GM23338 (cell line): Measurements from ENCODE around the gene DUS2. TPM values are rescaled to one million over a fixed set of nuclear protein-coding genes. Genes with fewer than 3 reads are reported as not detected.
"Not testable (repeated sequence)": the region's sequence is repeated elsewhere in the genome, so short reads cannot be mapped to it uniquely, and the experiment has no call there.

Experiments used
- ATAC-seq: fragments of 200-7000 bp; cut with Tn5 transposase; 3 replicates; pipeline ENCODE4 v1.9.1; 2020
- DNase-seq: peaks from one replicate; pipeline ENCODE4 v3.0.0-alpha.2; 2015; ENCODE audit warnings: low spot score
- H2AFZ ChIP-seq: fragments of 200-600 bp; sonication (generic); 2 replicates; pipeline ENCODE4 v1.8.0; 2016; ENCODE audit warnings: antibody characterized with exemption, mild to moderate bottlenecking, moderate library complexity
- H3F3A ChIP-seq: fragments of 200-600 bp; sonication (generic); replicated peaks from 2 replicates; pipeline ENCODE4 v1.8.0; 2017; ENCODE audit warnings: antibody characterized with exemption, mixed run types, low read depth
- H3K27ac ChIP-seq: fragments of 200-600 bp; sonication (generic); 2 replicates; pipeline ENCODE4 v1.6.1; 2016; ENCODE audit warnings: low read depth
- H3K27me3 ChIP-seq: fragments of 200-600 bp; sonication (generic); 2 replicates; pipeline ENCODE4 v1.8.0; 2016; ENCODE audit warnings: mild to moderate bottlenecking, mixed run types, moderate library complexity; ENCODE audit not compliant: insufficient read depth
- H3K36me3 ChIP-seq: fragments of 200-600 bp; sonication (generic); 2 replicates; pipeline ENCODE4 v1.8.0; 2016; ENCODE audit warnings: mild to moderate bottlenecking; ENCODE audit not compliant: insufficient read depth
- H3K4me1 ChIP-seq: fragments of 200-600 bp; sonication (generic); 2 replicates; pipeline ENCODE4 v1.8.0; 2016; ENCODE audit warnings: mild to moderate bottlenecking, moderate library complexity; ENCODE audit not compliant: insufficient read depth
- H3K4me2 ChIP-seq: fragments of 200-600 bp; sonication (generic); 2 replicates; pipeline ENCODE4 v1.7.1; 2017; ENCODE audit warnings: mixed run types
- H3K4me3 ChIP-seq: fragments of 200-600 bp; sonication (generic); 2 replicates; pipeline ENCODE4 v1.6.1; 2016; ENCODE audit warnings: mixed run types
- H3K79me2 ChIP-seq: fragments of 200-600 bp; sonication (generic); replicated peaks from 2 replicates; pipeline ENCODE4 v1.8.0; 2017; ENCODE audit warnings: mild to moderate bottlenecking; ENCODE audit not compliant: insufficient read depth
- H3K9me2 ChIP-seq: fragments of 200-600 bp; sonication (generic); 2 replicates; pipeline ENCODE4 v1.8.0; 2017; ENCODE audit not compliant: insufficient read depth
- H4K20me1 ChIP-seq: fragments of 200-600 bp; sonication (generic); replicated peaks from 2 replicates; pipeline ENCODE4 v1.8.0; 2017; ENCODE audit warnings: mild to moderate bottlenecking; ENCODE audit not compliant: insufficient read depth
- H3K27ac Mint-ChIP-seq: 2 replicates; pipeline ENCODE4 v1.8.0; 2020; ENCODE audit warnings: inconsistent platforms, mild to moderate bottlenecking, moderate library complexity, mixed read lengths
- H3K27me3 Mint-ChIP-seq: 3 replicates; pipeline ENCODE4 v1.8.0; 2022; ENCODE audit warnings: low read depth, mild to moderate bottlenecking, moderate library complexity, mixed read lengths, inconsistent platforms; ENCODE audit not compliant: insufficient read depth, poor library complexity
- H3K36me3 Mint-ChIP-seq: 3 replicates; pipeline ENCODE4 v1.8.0; 2021; ENCODE audit warnings: low read depth, mild to moderate bottlenecking, inconsistent platforms, moderate library complexity, mixed read lengths
- H3K4me1 Mint-ChIP-seq: 3 replicates; pipeline ENCODE4 v1.8.0; 2020; ENCODE audit warnings: mild to moderate bottlenecking, inconsistent platforms, mixed read lengths
- H3K4me3 Mint-ChIP-seq: 3 replicates; pipeline ENCODE4 v1.8.0; 2021; ENCODE audit warnings: moderate library complexity, mild to moderate bottlenecking, inconsistent platforms, mixed read lengths
- H3K9me3 Mint-ChIP-seq: 3 replicates; pipeline ENCODE4 v1.8.0; 2020; ENCODE audit warnings: moderate library complexity, mild to moderate bottlenecking, inconsistent platforms, mixed read lengths
- CREB1 ChIP-seq: fragments of 250-450 bp; sonication (Bioruptor Pico); IDR thresholded peaks from 2 replicates; pipeline ENCODE4 v1.5.0; 2020; ENCODE audit warnings: low read depth, mild to moderate bottlenecking, moderate library complexity
- CTCF ChIP-seq, 2 experiments: fragments of 200-600 bp in 1 of 2; sonication (generic) in 1 of 2; conservative IDR thresholded peaks; 2 replicates each; pipeline versions ENCODE4 v1.5.1 to v1.6.1; 2016 to 2017; ENCODE audit warnings: antibody characterized with exemption in 2 of 2, low read depth in 2 of 2, mild to moderate bottlenecking in 2 of 2, moderate library complexity in 1 of 2
- NANOG ChIP-seq: IDR thresholded peaks from 2 replicates; pipeline ENCODE4 v1.6.1; 2016; ENCODE audit warnings: antibody characterized with exemption, borderline replicate concordance
- polyA plus RNA-seq: library from polyadenylated mRNA; unstranded; fragments of >200 nt; fragmentation: Nextera tagmentation; extraction: Ambion mirVana; gene quantifications from 2 replicates; pipeline ENCODE4 v1.2.1, GENCODE V29; 2016
- total RNA-seq: library from RNA; depleted of rRNA; stranded (reverse); fragments of >200 nt; shearing (Covaris generic); gene quantifications from 2 replicates; pipeline ENCODE4 v1.2.3, GENCODE V29; 2014
- TF ChIP-seq, protein P1 (sequence below): IDR thresholded peaks from one replicate; pipeline ENCODE4 v1.6.1; 2018; ENCODE audit warnings: antibody characterized with exemption; ENCODE audit not compliant: unreplicated experiment

DUS2 gene
- total and polyA plus RNA-seq, 2 experiments from 2014 or later = 13.3 to 26.4 TPM

GRCh38 chr16:68091380-68092261 lies 68.5 kb downstream of the DUS2 start:
- Histone ChIP-seq H3K79me2 (peaks cover 99% of the 10 kb centered on the region), H3K4me2 (no peak overlapping the region), H3K4me3 (no peak overlapping the region), H4K20me1 (peaks cover 48% of the 10 kb centered on the region), H3F3A (no peaks in the 10 kb centered on the region), H3K9me2 (no peaks in the 10 kb centered on the region), H3K4me1 (peaks cover 35% of the 10 kb centered on the region), H3K36me3 (no peaks in the 10 kb centered on the region), H3K27me3 (no peaks in the 10 kb centered on the region), H2AFZ (no peak overlapping the region), H3K27ac (no peak overlapping the region)
- peaks cover 43% of the 10 kb centered on the region for H3K4me1 Mint-ChIP-seq
- peak overlapping the region; percentile 75 for H3K27ac Mint-ChIP-seq
- ATAC-seq = no peak
- no peak for DNase-seq
- no peaks in the 10 kb centered on the region for H3K36me3 Mint-ChIP-seq
- no peak overlapping the region for H3K4me3 Mint-ChIP-seq
- no peaks in the 10 kb centered on the region for H3K27me3 Mint-ChIP-seq
- H3K9me3 Mint-ChIP-seq = no peaks in the 10 kb centered on the region
- TF ChIP-seq NANOG = no peak
- no peak for TF ChIP-seq CTCF (conservative IDR thresholded peaks at IDR 0.05; ENCODE audit: low read depth in 2 of 2)
- TF ChIP-seq CREB1 (CRISPR knock-in tag) = no peak
- TF ChIP-seq, protein P1, sequence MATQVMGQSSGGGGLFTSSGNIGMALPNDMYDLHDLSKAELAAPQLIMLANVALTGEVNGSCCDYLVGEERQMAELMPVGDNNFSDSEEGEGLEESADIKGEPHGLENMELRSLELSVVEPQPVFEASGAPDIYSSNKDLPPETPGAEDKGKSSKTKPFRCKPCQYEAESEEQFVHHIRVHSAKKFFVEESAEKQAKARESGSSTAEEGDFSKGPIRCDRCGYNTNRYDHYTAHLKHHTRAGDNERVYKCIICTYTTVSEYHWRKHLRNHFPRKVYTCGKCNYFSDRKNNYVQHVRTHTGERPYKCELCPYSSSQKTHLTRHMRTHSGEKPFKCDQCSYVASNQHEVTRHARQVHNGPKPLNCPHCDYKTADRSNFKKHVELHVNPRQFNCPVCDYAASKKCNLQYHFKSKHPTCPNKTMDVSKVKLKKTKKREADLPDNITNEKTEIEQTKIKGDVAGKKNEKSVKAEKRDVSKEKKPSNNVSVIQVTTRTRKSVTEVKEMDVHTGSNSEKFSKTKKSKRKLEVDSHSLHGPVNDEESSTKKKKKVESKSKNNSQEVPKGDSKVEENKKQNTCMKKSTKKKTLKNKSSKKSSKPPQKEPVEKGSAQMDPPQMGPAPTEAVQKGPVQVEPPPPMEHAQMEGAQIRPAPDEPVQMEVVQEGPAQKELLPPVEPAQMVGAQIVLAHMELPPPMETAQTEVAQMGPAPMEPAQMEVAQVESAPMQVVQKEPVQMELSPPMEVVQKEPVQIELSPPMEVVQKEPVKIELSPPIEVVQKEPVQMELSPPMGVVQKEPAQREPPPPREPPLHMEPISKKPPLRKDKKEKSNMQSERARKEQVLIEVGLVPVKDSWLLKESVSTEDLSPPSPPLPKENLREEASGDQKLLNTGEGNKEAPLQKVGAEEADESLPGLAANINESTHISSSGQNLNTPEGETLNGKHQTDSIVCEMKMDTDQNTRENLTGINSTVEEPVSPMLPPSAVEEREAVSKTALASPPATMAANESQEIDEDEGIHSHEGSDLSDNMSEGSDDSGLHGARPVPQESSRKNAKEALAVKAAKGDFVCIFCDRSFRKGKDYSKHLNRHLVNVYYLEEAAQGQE = no peak

GRCh38 chr16:68092275-68092674 lies 69.2 kb downstream of the DUS2 start:
- not testable (repeated sequence) for H3K4me3 ChIP-seq, H2AFZ ChIP-seq, H3K36me3 Mint-ChIP-seq, H3F3A ChIP-seq, H3K27me3 Mint-ChIP-seq, H3K27me3 ChIP-seq, H3K27ac ChIP-seq, H3K4me2 ChIP-seq, ATAC-seq, H3K36me3 ChIP-seq, H3K27ac Mint-ChIP-seq, H3K9me3 Mint-ChIP-seq, DNase-seq, H3K4me3 Mint-ChIP-seq, H3K9me2 ChIP-seq
- peaks cover 49% of the 10 kb centered on the region for H4K20me1 ChIP-seq
- peaks cover 28% of the 10 kb centered on the region for H3K4me1 ChIP-seq
- H3K79me2 ChIP-seq = peaks cover 99% of the 10 kb centered on the region
- H3K4me1 Mint-ChIP-seq = peaks cover 42% of the 10 kb centered on the region
